Suprapubic skin (tissue), 3 donors: ENCODE results near the gene SAMD14.

Experiments used
- CTCF ChIP-seq, 2 donors: fragments of 200-600 bp in 1 of 2; fragments of 450-650 bp in 1 of 2; sonication (generic) in 1 of 2; IDR thresholded peaks; one replicate each; pipeline ENCODE4 v1.5.1; 2016 to 2019; ENCODE audit warnings: antibody characterized with exemption in 2 of 2, mild to moderate bottlenecking in 1 of 2, moderate library complexity in 1 of 2
- EP300 ChIP-seq: sonication (generic); formaldehyde crosslinking; IDR thresholded peaks from one replicate; pipeline ENCODE4 v1.6.1; 2017; ENCODE audit warnings: antibody characterized with exemption
- POLR2A ChIP-seq, 2 donors: fragments of 450-650 bp; IDR thresholded peaks; one replicate each; pipeline ENCODE4 v1.6.1; 2017; ENCODE audit warnings: antibody characterized with exemption in 2 of 2, mild to moderate bottlenecking in 2 of 2, moderate library complexity in 2 of 2

GRCh38 chr17:50062293-50063243, 67.4 kb downstream of the SAMD14 start:
- no peak for TF ChIP-seq CTCF (IDR thresholded peaks at IDR 0.05)
- TF ChIP-seq EP300, result no peak
- TF ChIP-seq POLR2A (IDR thresholded peaks at IDR 0.05), result no peak
